ENCODE results near the gene TOR4A. TPM values are rescaled to one million over a fixed set of nuclear protein-coding genes. Genes with fewer than 3 reads are reported as not detected.
"Not testable (repeated sequence)": the region's sequence is repeated elsewhere in the genome, so short reads cannot be mapped to it uniquely, and the experiment has no call there.

TOR4A gene
- total RNA-seq, 1 experiment from 2014 or later, result 30.5 TPM

DNA sequence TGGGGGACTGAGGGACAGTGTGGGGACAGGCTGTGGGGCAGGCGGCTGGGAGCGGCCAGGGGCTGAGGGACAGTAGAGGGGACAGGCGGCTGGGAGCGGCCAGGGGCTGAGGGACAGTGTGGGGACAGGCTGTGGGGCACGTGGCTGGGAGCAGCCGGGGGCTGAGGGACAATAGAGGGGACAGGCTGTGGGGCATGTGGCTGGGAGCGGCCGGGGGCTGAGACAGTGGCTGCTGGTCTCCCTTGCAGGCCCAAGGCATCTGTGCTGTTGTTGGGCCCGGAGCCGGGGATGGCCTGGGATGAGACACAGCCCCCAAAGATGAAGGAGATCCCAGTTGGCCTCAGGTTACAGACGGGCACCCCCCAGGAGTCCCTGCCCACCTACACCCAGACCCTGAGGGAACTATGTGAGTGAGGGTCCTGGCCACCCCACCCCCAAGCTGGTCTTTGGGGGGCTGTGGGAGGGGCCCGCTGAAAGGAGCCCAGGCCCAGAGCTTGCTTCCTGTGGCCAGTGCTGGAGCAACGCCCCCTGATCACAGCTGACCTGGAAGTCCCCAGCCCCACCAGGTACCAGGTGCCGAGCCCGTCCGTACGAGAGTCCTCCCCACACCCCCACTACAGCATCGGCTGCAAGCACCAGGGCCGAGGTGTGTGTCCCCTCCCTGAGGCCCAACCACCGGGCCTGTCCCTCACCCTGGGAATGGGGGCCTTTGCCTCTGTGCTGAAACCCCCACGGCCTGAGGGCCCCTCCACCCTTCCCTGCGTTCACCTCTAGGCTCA is 25.8 kb upstream of the TOR4A start:
- no peak for DNase-seq (ENCODE audit: extremely low read depth, low read depth)

DNA sequence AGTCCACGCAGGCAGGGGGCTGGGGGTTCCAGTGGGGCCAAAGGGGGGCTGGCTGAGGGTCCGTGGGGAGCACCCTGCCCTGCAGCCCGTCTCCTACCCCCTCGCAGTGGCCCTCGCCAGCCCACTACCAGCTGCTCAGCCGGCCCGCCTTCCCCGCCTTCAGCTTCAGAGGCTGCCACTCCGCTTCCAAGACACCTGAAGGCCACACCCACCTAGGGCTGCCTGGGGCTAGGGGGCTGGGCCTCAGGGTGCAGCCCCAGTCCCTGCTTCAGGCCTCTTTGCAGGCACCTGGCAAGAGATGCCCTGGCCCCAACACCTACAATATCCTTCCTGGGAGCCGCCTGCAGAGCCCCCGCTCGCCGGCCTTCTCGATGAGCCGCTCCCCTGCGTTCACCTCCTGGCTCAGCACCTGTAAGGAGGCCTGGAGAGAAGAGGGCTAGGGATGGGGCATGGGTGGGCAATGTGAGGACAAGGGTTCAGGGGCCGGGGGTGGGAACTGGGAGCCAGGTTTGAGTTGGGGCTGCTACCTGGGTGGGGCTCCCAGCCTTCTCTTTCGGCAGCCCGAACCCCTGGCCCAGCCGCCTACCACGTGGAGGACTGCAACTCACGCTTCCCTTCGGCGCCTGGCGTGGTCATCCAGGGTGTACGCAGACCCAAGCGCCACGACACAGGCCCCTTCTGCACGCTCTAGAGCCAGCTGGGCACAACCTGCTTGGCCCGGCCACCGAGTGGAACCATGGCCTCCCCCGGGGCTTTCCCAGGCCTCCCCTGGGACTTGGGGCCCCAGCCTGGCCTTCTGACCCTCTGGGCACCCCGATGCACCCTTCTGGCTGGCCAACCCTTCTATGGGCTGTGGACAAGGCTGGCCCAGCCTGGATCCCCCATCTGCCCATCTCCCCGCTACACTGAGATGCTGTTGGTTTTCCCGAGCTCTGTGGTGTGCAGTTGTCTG is 24.7 kb upstream of the TOR4A start:
- no peak for DNase-seq (ENCODE audit: extremely low read depth, low read depth)

- no peak for DNase-seq (ENCODE audit: extremely low read depth, low read depth)
Observed at GRCh38 chr9:137253717-137254623, 23.6 kb upstream of the TOR4A start.

GRCh38 chr9:137254624-137255447 is 22.7 kb upstream of the TOR4A start, which contains the start of gene NELFB:
TSS of gene NELFB (plus strand) at chr9:137255327.
- DNase-seq (ENCODE audit: extremely low read depth, low read depth), result peak; percentile 83

DNA sequence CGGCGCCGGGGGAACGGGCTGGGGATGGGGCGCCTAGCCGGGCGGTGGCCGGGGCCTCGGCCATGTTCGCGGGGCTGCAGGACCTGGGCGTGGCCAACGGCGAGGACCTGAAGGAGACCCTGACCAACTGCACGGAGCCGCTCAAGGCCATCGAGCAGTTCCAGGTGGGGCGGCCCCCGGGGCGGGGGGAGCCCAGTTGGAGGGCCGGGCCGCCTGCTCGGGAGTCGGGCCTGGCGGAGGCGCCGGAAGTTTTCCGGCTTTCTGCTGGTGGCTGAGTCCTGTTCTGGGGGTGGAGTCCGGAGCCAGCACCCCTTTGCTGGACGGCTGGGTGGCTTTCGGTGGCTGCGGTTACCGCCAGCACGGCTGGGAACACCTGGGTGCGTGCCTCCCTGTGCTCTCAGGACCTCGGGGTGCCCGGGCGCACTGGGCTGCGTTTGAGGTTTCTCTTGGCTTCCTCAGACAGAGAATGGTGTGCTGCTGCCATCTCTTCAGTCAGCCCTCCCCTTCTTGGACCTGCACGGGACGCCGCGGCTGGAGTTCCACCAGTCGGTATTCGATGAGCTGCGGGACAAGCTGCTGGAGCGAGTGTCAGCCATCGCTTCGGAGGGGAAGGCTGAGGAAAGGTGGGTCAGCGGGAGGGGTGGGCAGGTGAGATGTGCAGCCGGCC is 21.9 kb upstream of the TOR4A start:
- DNase-seq (ENCODE audit: extremely low read depth, low read depth), result no peak

DNA sequence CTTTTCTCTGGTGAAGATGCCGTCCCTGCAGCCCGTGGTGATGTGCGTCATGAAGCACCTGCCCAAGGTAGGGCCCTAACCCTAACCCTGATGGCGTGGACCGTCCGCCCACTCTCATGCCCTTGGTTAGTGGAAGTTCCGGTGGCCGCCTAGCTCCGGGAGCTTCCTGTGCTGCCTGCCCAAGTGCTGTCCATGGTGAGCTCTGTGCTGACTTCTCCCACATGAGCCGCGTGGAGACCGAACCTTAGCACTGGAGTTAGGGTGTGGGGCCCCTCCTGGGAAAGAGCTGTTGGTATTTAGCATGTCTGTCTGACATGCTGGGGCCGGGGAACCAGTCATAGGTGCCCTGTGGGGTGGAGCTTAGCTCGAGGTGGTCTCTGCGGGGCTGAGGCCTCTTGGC is 21.2 kb upstream of the TOR4A start:
- no peak for DNase-seq (ENCODE audit: extremely low read depth, low read depth)

- DNase-seq (ENCODE audit: extremely low read depth, low read depth), result no peak
Observed at GRCh38 chr9:137256856-137257255, 20.7 kb upstream of the TOR4A start.

- not testable (repeated sequence) for DNase-seq (ENCODE audit: extremely low read depth, low read depth)
Observed at GRCh38 chr9:137262173-137262908, 15.2 kb upstream of the TOR4A start.

- DNase-seq (ENCODE audit: extremely low read depth, low read depth), result no peak
Observed at GRCh38 chr9:137262909-137263285, 14.6 kb upstream of the TOR4A start.

GRCh38 chr9:137263506-137263905 is 14.0 kb upstream of the TOR4A start:
- DNase-seq (ENCODE audit: extremely low read depth, low read depth), result no peak

DNA sequence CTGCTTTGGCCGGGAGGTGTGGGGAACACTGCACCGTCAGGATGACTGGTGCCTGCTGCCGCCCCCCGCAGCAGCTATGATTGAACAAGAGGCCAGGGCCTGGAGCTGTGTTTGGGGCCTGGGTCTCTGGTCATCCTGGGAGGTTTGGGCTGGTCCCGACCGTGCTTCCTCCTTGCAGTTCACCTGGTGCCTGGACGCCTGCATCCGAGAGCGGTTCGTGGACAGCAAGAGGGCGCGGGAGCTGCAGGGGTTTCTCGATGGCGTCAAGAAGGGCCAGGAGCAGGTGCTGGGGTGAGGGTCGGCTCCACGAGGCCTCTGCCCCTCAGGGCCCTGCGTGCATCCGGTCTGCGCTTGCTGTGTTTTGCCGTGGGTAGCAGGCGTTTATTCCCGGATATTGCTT is 13.5 kb upstream of the TOR4A start:
- DNase-seq (ENCODE audit: extremely low read depth, low read depth), result no peak

GRCh38 chr9:137265496-137266161 is 11.9 kb upstream of the TOR4A start:
- no peak for DNase-seq (ENCODE audit: extremely low read depth, low read depth)

- DNase-seq (ENCODE audit: extremely low read depth, low read depth), result no peak
Observed at GRCh38 chr9:137266162-137266527, 11.4 kb upstream of the TOR4A start.

- DNase-seq (ENCODE audit: extremely low read depth, low read depth), result no peak
Observed at GRCh38 chr9:137266585-137267453, 10.7 kb upstream of the TOR4A start.

DNA sequence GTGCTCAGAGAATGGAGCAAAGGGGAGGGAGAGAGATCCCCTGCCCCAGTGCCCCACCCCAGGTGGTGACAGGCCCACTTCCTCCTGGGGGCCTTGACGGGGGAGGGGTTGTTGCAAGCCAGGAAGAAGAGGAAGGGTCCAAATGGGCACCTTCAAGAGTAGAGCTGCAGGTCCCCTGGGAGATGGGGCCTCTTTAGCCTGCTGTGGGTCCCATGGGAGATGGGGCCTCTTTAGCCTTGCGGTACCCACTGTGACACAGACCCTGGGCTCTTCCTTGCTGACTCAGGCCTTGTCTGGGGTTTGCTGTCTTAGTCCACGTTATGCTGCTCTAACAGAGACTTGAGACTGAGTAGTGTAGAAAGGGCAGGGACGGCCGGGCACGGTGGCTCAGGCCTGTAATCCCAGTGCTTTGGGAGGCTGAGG is 9.6 kb upstream of the TOR4A start:
- no peak for DNase-seq (ENCODE audit: extremely low read depth, low read depth)

GRCh38 chr9:137268538-137269201 is 8.9 kb upstream of the TOR4A start:
- no peak for DNase-seq (ENCODE audit: extremely low read depth, low read depth)

Data from NCI-H460 (cell line).